KMS-11 (cell line): ENCODE data around the gene SLC25A21.

ENCODE experiments used
- H2AFZ ChIP-seq: fragments of 200-600 bp; sonication (generic); 2 replicates; pipeline ENCODE4 v1.6.1; 2016; ENCODE audit warnings: antibody characterized with exemption, mixed run types, low read depth
- H3K27ac ChIP-seq: fragments of 200-600 bp; sonication (generic); 2 replicates; pipeline ENCODE4 v1.6.1; 2016; ENCODE audit warnings: mild to moderate bottlenecking, mixed run types
- H3K27me3 ChIP-seq: fragments of 200-600 bp; sonication (generic); 2 replicates; pipeline ENCODE4 v1.6.1; 2017; ENCODE audit warnings: mild to moderate bottlenecking, low read depth, mixed run types, moderate library complexity; ENCODE audit not compliant: insufficient read depth
- H3K36me3 ChIP-seq: fragments of 200-600 bp; sonication (generic); 2 replicates; pipeline ENCODE4 v1.6.1; 2017; ENCODE audit warnings: mild to moderate bottlenecking, mixed run types; ENCODE audit not compliant: insufficient read depth
- H3K4me1 ChIP-seq: fragments of 200-600 bp; sonication (generic); 2 replicates; pipeline ENCODE4 v1.6.1; 2016; ENCODE audit warnings: mild to moderate bottlenecking, low read depth, mixed run types; ENCODE audit not compliant: poor library complexity, severe bottlenecking
- H3K4me2 ChIP-seq: fragments of 200-600 bp; sonication (generic); 2 replicates; pipeline ENCODE4 v1.7.0; 2016; ENCODE audit warnings: mild to moderate bottlenecking, mixed run types
- H3K4me3 ChIP-seq: fragments of 200-600 bp; sonication (generic); IDR thresholded peaks from 2 replicates; pipeline ENCODE4 v1.6.1; 2017; ENCODE audit warnings: low read depth, low read length, mixed read lengths; ENCODE audit not compliant: insufficient read depth
- H3K79me2 ChIP-seq: fragments of 200-600 bp; sonication (generic); 2 replicates; pipeline ENCODE4 v1.6.1; 2016; ENCODE audit warnings: low read depth, mixed run types; ENCODE audit not compliant: insufficient read depth
- H3K9ac ChIP-seq: fragments of 200-600 bp; sonication (generic); 2 replicates; pipeline ENCODE4 v1.6.1; 2016; ENCODE audit warnings: mild to moderate bottlenecking, mixed run types
- H4K20me1 ChIP-seq: fragments of 200-600 bp; sonication (generic); 2 replicates; pipeline ENCODE4 v1.6.1; 2016; ENCODE audit warnings: mild to moderate bottlenecking, mixed run types; ENCODE audit not compliant: insufficient read depth
- CTCF ChIP-seq: fragments of 200-600 bp; sonication (generic); conservative IDR thresholded peaks from 2 replicates; pipeline ENCODE4 v1.6.1; 2017; ENCODE audit warnings: low read depth, mild to moderate bottlenecking, antibody characterized with exemption, low read length, moderate library complexity, mixed read lengths

Gene SLC25A21

GRCh38 chr14:37172024-37172869 lies at the start of gene SLC25A21:
Gene SLC25A21, minus strand, starts transcription at chr14:37172606.
- Histone ChIP-seq H3K79me2 (no peaks in the 10 kb centered on the region), H3K9ac (no peak within 1 kb of the TSS), H4K20me1 (no peaks in the 10 kb centered on the region), H3K36me3 (no peaks in the 10 kb centered on the region), H3K4me2 (no peak within 1 kb of the TSS), H3K27me3 (no peaks in the 10 kb centered on the region), H3K4me3 (no peak within 1 kb of the TSS), H3K27ac (no peak within 1 kb of the TSS), H2AFZ (no peak within 1 kb of the TSS), H3K4me1 (no peaks in the 10 kb centered on the region)
- no peak for TF ChIP-seq CTCF

GRCh38 chr14:37221073-37221472 lies 48.7 kb upstream of the SLC25A21 start:
- H2AFZ ChIP-seq: no peak overlapping the region
- no peaks in the 10 kb centered on the region for H3K27me3 ChIP-seq
- no peaks in the 10 kb centered on the region for H3K79me2 ChIP-seq
- H3K27ac ChIP-seq: no peak overlapping the region
- H3K4me3 ChIP-seq: no peak overlapping the region
- no peaks in the 10 kb centered on the region for H4K20me1 ChIP-seq
- no peak for TF ChIP-seq CTCF
- H3K4me1 ChIP-seq: no peaks in the 10 kb centered on the region
- no peak overlapping the region for H3K4me2 ChIP-seq
- no peaks in the 10 kb centered on the region for H3K36me3 ChIP-seq
- no peak overlapping the region for H3K9ac ChIP-seq

DNA sequence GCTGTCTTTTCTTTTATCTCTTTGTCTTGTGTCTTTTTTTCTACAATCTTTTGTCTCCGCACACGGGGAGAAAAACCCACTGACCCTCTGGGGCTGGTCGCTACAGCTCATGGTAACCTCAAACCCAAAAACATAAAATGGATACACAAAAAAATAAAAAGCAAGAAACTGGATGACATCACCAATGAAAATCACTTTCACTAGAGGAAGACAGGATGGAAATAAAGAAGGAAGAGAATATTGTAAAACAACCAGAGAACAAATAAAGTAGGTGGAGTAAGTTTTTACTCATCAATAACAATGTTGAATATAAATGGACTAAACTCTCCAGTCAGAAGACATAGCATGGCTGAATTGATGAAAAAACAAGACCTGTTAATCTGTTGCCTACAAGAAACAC lies 42.9 kb upstream of the SLC25A21 start:
- H4K20me1 ChIP-seq: no peaks in the 10 kb centered on the region
- H3K9ac ChIP-seq: no peak overlapping the region
- TF ChIP-seq CTCF: no peak

DNA sequence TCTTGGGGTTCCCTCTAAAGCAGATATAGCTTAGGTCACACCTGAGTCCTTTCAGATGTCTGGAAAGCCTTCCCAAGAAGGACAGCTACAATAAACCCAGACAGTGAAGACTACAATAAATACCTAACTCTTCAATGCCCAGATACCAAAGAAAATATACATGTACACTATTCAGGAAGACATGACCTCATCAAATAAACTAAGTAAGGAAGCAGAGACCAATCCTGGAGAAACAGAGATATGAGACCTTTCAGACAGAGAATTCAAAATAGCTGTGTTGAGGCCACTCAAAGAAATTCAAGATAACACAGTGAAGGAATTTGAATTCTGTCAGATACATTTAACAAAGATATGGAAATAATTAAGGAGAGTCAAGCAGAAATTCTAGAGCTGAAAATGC lies 40.6 kb upstream of the SLC25A21 start:
- no peaks in the 10 kb centered on the region for H3K4me1 ChIP-seq
- H3K36me3 ChIP-seq: no peaks in the 10 kb centered on the region
- no peak overlapping the region for H3K4me2 ChIP-seq
- no peaks in the 10 kb centered on the region for H4K20me1 ChIP-seq
- TF ChIP-seq CTCF: no peak
- no peak overlapping the region for H3K4me3 ChIP-seq
- no peak overlapping the region for H3K9ac ChIP-seq
- H3K27me3 ChIP-seq: no peaks in the 10 kb centered on the region
- H3K79me2 ChIP-seq: no peaks in the 10 kb centered on the region
- no peak overlapping the region for H3K27ac ChIP-seq
- no peak overlapping the region for H2AFZ ChIP-seq

More for the DNA sequence above, 42.9 kb upstream of the SLC25A21 start:
- Histone ChIP-seq H3K36me3 (no peaks in the 10 kb centered on the region), H2AFZ (no peak overlapping the region), H3K4me2 (no peak overlapping the region), H3K27me3 (no peaks in the 10 kb centered on the region), H3K27ac (no peak overlapping the region), H3K79me2 (no peaks in the 10 kb centered on the region), H3K4me3 (no peak overlapping the region), H3K4me1 (no peaks in the 10 kb centered on the region)
